Left lung (tissue), 10 donors: ENCODE measurements around the gene PCSK5. TPM values are rescaled to one million over a fixed set of nuclear protein-coding genes. Genes with fewer than 3 reads are reported as not detected.

Experiments
- ATAC-seq: fragments of 200-7000 bp; cut with Tn5 transposase; one replicate; pipeline ENCODE4 v1.9.1; 2020; ENCODE audit warnings: moderate library complexity
- DNase-seq, 4 donors: peaks; one replicate each; pipeline ENCODE4 v3.0.0-alpha.2; 2013 to 2020
- H3K27ac ChIP-seq, 2 donors: fragments of 200-600 bp; sonication (generic) in 1 of 2; one replicate each; pipeline versions ENCODE4 v1.5.0 to v1.8.0; 2020 to 2021
- H3K27me3 ChIP-seq, 2 donors: fragments of 200-600 bp; sonication (generic) in 1 of 2; one replicate each; pipeline versions ENCODE4 v1.5.0 to v1.8.0; 2020 to 2021
- H3K36me3 ChIP-seq, 2 donors: fragments of 200-600 bp; sonication (generic) in 1 of 2; one replicate each; pipeline versions ENCODE4 v1.5.0 to v1.8.0; 2020 to 2021
- H3K4me1 ChIP-seq, 2 donors: fragments of 200-600 bp; one replicate each; pipeline ENCODE4 v1.8.0; 2021
- H3K4me3 ChIP-seq, 2 donors: fragments of 200-600 bp; sonication (generic) in 1 of 2; one replicate each; pipeline versions ENCODE4 v1.5.0 to v1.8.0; 2020 to 2021; ENCODE audit warnings: mild to moderate bottlenecking in 1 of 2
- H3K9me3 ChIP-seq, 2 donors: fragments of 200-600 bp; sonication (generic) in 1 of 2; one replicate each; pipeline versions ENCODE4 v1.5.0 to v1.8.0; 2020 to 2021
- intact Hi-C, 2 donors: fragments of 100-400 bp; cut with DNase I; formaldehyde crosslinking; loops; one replicate each; pipeline versions ENCODE4 v1.11.2 to v1.14.2; 2022
- polyA plus RNA-seq, 6 donors: library from polyadenylated mRNA; unstranded; fragments of 120-200 nt; gene quantifications; one replicate each; pipeline ENCODE4 v1.2.1, GENCODE V29; 2013; ENCODE audit not compliant: insufficient read length in 6 of 6
- total RNA-seq, 2 donors: library from RNA; stranded (reverse); fragmentation: NEBNext Ultra II Directional; extraction: Animal tissue kit (Norgen Biotek cat#: 25700); gene quantifications; one replicate each; pipeline ENCODE4 v1.2.1, GENCODE V29; 2021
- TF ChIP-seq, protein P1 (sequence below), 2 donors: fragments of 200-600 bp; sonication (generic) in 1 of 2; IDR thresholded peaks; one replicate each; pipeline versions ENCODE4 v1.5.0 to v1.8.0; 2021; ENCODE audit warnings: antibody characterized with exemption in 2 of 2
- donor health status: DM: no; HTN: yes; CAD: no.
- donor health status: DM: no; HTN: no; CAD: no.

PCSK5 gene
- total and polyA plus RNA-seq, 8 donors = 6.8 to 20.3 (median 11.3) TPM

DNA sequence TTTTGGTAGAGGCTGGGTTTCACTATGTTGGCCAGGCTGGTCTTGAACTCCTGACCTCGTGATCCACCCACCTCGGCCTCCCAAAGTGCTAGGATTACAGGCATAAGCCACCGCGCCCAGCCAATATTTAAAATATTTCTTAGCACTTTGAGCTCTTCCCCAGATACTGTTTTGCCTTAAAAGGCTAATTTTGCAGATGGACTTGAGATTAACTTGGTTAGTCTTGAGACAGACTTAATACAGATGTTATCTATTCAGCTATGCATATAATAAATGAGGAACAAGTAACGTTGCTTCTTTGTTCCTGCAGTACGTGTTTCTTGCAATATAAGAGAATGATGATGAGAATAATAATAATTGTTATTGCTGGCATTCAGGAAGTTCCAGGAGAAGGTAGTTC lies 56.3 kb downstream of the PCSK5 start:
- intact Hi-C loops = no loop called here

DNA sequence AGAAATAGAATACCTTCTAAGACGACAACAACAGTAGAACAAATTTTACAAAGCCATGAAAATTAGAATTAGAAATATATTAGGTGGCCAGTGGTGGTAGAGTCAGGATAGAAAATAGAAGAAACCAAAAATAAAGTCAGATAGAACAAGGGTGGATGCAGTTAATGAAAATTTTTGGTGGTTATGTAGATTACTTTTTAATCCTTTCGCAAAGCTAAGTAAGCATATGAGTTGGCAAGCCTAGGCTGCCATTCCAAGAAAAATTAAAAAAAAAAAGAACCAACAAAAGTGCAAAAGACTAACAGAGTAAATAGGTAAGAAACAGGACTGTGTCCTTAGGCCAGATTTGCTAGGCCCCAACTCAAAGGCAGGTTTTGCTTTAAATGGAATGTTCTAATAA lies 56.8 kb downstream of the PCSK5 start:
- Histone ChIP-seq H3K27ac (no peak overlapping the region), H3K36me3 (no peaks in the 10 kb centered on the region), H3K4me1 (no peaks in the 10 kb centered on the region), H3K27me3 (no peaks in the 10 kb centered on the region), H3K4me3 (no peak overlapping the region), H3K9me3 (no peaks in the 10 kb centered on the region)
- ATAC-seq (no peak), DNase-seq (no peak)
- TF ChIP-seq, protein P1, sequence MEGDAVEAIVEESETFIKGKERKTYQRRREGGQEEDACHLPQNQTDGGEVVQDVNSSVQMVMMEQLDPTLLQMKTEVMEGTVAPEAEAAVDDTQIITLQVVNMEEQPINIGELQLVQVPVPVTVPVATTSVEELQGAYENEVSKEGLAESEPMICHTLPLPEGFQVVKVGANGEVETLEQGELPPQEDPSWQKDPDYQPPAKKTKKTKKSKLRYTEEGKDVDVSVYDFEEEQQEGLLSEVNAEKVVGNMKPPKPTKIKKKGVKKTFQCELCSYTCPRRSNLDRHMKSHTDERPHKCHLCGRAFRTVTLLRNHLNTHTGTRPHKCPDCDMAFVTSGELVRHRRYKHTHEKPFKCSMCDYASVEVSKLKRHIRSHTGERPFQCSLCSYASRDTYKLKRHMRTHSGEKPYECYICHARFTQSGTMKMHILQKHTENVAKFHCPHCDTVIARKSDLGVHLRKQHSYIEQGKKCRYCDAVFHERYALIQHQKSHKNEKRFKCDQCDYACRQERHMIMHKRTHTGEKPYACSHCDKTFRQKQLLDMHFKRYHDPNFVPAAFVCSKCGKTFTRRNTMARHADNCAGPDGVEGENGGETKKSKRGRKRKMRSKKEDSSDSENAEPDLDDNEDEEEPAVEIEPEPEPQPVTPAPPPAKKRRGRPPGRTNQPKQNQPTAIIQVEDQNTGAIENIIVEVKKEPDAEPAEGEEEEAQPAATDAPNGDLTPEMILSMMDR (IDR thresholded peaks at IDR 0.05) = no peak
- intact Hi-C loops = no loop called here

More for the DNA sequence above, 56.3 kb downstream of the PCSK5 start:
- H3K27ac ChIP-seq = no peak overlapping the region
- no peaks in the 10 kb centered on the region for H3K36me3 ChIP-seq
- TF ChIP-seq, protein P1 (IDR thresholded peaks at IDR 0.05) = no peak
- no peak overlapping the region for H3K4me3 ChIP-seq
- no peaks in the 10 kb centered on the region for H3K4me1 ChIP-seq
- no peak for DNase-seq
- H3K27me3 ChIP-seq = no peaks in the 10 kb centered on the region
- H3K9me3 ChIP-seq = no peaks in the 10 kb centered on the region
- ATAC-seq = no peak

DNA sequence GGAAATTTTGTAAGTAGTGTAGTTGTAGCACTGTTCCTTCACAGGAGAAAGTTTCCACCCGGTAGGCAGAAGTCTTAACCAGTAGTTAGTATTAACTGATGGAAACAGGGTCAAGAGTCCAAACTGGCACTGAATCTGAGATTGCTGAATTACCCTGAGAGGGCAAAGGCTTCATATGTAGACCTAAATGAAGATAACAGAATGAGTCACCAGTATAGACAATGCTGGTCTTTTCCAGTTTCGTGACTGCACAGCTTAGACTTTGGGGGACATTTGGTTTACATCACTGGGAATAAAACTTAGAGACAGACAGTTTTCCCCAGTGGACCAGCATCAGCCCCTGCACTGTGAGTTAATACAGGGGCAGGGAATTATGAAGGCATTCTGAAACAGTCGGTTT lies 60.5 kb downstream of the PCSK5 start:
- Histone ChIP-seq H3K36me3 (no peaks in the 10 kb centered on the region), H3K4me3 (no peak overlapping the region), H3K4me1 (no peaks in the 10 kb centered on the region), H3K27me3 (no peaks in the 10 kb centered on the region), H3K9me3 (no peaks in the 10 kb centered on the region), H3K27ac (no peak overlapping the region)
- TF ChIP-seq, protein P1 (IDR thresholded peaks at IDR 0.05) = no peak
- ATAC-seq = no peak
- no peak for DNase-seq
- intact Hi-C loops = no loop called here

DNA sequence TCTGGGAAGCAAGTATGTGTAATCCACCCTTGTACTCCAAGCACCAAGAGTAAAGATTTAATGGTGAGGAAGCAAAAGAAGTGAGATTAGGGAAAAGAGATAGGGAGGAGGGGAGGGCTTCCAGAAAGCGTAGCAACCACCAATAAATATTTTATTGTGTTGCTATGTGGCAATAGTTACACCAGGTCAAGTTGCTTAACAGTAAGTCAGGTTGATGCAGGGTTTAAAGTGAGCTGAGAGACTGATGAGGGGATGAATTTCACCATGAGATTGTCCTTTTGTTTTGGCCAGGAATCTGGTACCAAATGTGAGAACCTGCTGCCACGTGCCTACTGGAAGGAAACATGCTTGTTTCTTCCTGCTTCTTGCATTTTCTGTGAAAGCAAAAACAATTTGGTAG lies 62.7 kb downstream of the PCSK5 start:
- Histone ChIP-seq H3K4me3 (no peak overlapping the region), H3K27me3 (no peaks in the 10 kb centered on the region), H3K36me3 (no peaks in the 10 kb centered on the region), H3K9me3 (no peaks in the 10 kb centered on the region), H3K27ac (no peak overlapping the region), H3K4me1 (no peaks in the 10 kb centered on the region)
- TF ChIP-seq, protein P1 (IDR thresholded peaks at IDR 0.05) = no peak
- ATAC-seq (peak; percentile 82), DNase-seq (no peak)
- intact Hi-C loops = no loop called here

DNA sequence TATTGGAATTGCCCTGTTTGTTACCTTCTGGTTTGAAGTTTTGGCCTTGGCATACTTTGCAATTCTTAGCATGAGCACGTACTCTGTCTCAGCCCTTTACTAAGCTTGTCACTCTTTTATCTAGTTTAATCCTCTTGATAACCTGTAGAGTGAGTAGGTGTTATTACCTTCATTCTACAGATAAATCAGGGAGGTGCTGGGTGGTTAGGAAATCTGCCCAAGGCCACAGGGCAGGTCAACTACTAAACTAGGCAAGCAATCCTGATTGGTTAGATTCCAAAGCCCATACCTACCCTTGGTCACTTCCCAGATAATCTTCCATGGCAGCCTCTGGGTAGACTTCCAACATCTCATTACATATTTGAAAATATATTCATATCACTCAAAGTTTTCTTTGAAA lies 65.7 kb downstream of the PCSK5 start:
- H3K36me3 ChIP-seq = no peaks in the 10 kb centered on the region

More for the DNA sequence above, 65.7 kb downstream of the PCSK5 start:
- no peaks in the 10 kb centered on the region for H3K27me3 ChIP-seq
- H3K27ac ChIP-seq = no peak overlapping the region
- intact Hi-C loops = no loop called here
- H3K4me1 ChIP-seq = no peaks in the 10 kb centered on the region
- ATAC-seq (no peak), DNase-seq (no peak)
- H3K4me3 ChIP-seq = no peak overlapping the region
- TF ChIP-seq, protein P1 (IDR thresholded peaks at IDR 0.05) = no peak
- no peaks in the 10 kb centered on the region for H3K9me3 ChIP-seq
